Dermis microvascular lymphatic vessel endothelial cell (primary cell): ENCODE results near the gene SLC35E2B. TPM values are rescaled to one million over a fixed set of nuclear protein-coding genes. Genes with fewer than 3 reads are reported as not detected.
"Not testable (repeated sequence)": the region's sequence is repeated elsewhere in the genome, so short reads cannot be mapped to it uniquely, and the experiment has no call there.

Experiments
- DNase-seq, 2 donors: peaks; one replicate each; pipeline versions ENCODE4 v3.0.0 to v3.0.0-alpha.2; 2010; ENCODE audit warnings: low read depth in 2 of 2
- total RNA-seq: library from RNA; depleted of rRNA; stranded (reverse); fragments of >200 nt; gene quantifications from 2 replicates; pipeline ENCODE4 v1.2.1, GENCODE V29; 2014

SLC35E2B gene
- 15.7 and 32.0 TPM in 2 replicates for total RNA-seq

- DNase-seq: peak; percentile 85 to 93
These were observed at the start of gene SLC35E2B for GRCh38 chr1:1692714-1693647. TSS of gene SLC35E2B (minus strand) at chr1:1692795. CDS start at chr1:1676699, 16,096 bp downstream.

DNA sequence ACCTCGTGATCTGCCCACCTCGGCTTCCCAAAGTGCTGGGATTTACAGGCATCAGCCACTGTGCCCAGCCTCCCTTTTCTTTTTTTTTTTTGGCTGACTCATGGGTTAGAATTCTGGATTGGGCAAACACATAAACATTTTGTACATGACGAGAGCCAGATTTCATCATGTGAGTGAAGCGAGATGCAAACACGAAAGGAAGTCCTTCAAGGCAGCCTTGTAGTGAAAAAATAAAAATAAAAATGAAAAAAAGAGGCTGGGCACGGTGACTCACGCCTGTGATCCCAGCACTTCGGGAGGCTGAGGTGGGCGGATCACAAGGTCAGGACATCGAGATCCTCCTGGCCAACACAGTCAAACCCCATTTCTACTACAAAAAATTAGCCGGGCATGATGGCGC lies 48.4 kb upstream of the SLC35E2B start:
- peak in 1 of 2 donors; percentile 61 for DNase-seq

DNA sequence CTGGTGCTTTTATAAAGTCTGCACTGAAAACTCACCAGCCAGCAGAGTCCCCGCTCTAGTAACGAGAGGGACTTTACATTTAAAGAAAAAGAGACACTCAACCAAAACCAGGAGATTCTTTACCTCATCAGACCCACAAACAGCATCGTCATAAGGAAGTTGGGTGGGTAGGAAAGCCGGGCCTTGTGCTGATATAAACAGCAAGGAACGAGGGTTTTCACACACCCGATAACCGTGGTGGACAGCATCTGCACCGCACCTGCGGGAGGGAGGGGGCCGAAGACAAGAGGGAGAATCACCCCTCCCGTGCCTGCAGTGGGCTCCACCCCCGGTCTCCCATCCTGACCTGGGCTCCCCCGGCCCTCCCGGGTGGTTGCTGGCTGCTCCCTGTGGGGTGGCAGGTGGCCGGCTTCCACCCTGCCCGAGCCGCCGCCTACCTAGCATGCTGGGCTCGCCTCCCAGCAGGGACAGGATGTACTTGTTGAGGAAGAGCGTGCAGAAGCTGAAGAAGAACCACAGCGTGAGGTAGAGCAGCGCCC lies 46.3 kb upstream of the SLC35E2B start:
- DNase-seq: not testable (repeated sequence)

- not testable (repeated sequence) for DNase-seq
These were observed 45.3 kb upstream of the SLC35E2B start for GRCh38 chr1:1737675-1738590.

GRCh38 chr1:1732381-1732780 lies 39.8 kb upstream of the SLC35E2B start:
- no peak for DNase-seq

GRCh38 chr1:1730870-1731269 lies 38.3 kb upstream of the SLC35E2B start:
- DNase-seq: no peak

GRCh38 chr1:1730230-1730629 lies 37.6 kb upstream of the SLC35E2B start:
- DNase-seq: not testable (repeated sequence)

DNA sequence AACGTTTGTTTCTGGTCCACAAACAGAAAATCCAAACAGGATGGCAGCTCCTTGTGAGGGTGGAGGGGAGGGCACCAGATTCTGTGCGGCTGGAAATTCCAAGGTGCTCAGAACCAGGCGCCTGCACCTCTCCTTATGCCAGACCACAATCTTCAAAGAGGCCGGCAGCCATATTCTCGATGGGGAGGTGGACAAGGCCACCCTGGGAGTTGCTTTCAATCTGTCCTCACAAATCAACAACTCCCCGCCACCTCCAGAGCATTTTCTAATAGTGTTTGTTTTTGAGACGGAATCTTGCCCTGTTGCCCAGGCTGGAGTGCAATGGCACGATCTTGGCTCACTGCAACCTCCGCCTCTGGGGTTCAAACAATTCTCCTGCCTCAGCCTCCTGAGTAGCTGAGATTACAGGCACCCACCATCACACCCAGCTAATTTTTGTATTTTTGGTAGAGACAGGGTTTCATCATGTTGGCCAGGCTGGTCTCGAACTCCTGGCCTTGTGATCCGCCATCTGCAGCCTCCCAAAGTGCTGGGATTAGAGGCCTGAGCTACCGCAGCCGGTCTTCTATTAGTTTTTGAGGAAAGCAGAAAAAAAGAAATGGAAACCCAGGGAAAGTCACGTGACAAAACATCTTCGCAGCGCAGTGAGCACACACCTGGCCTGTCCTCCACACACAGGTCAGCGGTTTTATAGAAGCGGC lies 36.7 kb upstream of the SLC35E2B start:
- DNase-seq: not testable (repeated sequence)

GRCh38 chr1:1728308-1729005 lies 35.9 kb upstream of the SLC35E2B start:
- DNase-seq: not testable (repeated sequence)

GRCh38 chr1:1727131-1727651 lies 34.6 kb upstream of the SLC35E2B start:
- not testable (repeated sequence) for DNase-seq

- not testable (repeated sequence) for DNase-seq
These were observed 33.5 kb upstream of the SLC35E2B start for GRCh38 chr1:1726088-1726487.

DNA sequence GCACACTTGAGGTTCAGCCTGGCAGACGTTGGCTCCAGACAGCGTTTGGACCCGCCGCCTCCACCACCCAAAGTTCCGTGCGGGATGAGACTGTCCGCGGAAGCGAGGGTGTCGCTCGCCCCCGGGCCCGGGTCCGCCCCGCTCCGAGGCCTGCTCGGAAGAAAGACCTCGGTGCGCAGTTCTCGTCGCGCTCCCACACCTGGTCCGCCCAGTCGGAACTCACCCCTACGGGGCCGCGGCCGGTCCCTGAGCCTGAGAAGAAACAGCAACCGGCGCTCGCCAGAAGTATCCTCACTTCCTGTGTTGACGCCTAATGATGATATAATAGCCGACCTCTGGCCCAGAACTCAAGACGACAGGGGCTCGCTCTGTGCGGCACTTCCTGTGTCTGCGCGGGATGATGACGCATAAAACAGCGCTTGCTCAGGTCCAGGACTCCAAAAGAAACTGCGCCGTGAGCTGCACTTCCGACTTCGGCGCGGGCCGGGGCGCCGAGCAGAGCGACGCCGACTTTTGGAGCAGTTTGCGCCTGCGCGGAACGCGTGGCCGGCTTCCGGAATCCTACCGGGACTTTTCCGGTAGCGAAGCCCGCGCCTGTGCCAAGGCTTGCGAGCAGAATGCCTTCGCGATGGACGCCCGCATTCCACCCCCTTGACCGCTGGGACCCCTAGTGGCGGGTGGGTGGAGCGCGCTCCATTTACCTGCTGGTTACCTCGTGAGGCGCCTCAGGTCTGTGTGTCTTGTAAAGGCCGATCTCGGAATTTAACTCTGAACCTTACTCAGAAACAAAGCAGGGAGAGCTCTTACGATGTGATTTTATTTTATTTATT lies 31.7 kb upstream of the SLC35E2B start, which contains the start of gene CDK11A:
Gene CDK11A, minus strand, starts transcription at position 323 of the 830 bp plus-strand sequence. CDS start 1,539 bp downstream, outside the sequence.
- peak; percentile 98 to 99 for DNase-seq

GRCh38 chr1:1721201-1721600 lies 28.6 kb upstream of the SLC35E2B start:
- no peak for DNase-seq

DNA sequence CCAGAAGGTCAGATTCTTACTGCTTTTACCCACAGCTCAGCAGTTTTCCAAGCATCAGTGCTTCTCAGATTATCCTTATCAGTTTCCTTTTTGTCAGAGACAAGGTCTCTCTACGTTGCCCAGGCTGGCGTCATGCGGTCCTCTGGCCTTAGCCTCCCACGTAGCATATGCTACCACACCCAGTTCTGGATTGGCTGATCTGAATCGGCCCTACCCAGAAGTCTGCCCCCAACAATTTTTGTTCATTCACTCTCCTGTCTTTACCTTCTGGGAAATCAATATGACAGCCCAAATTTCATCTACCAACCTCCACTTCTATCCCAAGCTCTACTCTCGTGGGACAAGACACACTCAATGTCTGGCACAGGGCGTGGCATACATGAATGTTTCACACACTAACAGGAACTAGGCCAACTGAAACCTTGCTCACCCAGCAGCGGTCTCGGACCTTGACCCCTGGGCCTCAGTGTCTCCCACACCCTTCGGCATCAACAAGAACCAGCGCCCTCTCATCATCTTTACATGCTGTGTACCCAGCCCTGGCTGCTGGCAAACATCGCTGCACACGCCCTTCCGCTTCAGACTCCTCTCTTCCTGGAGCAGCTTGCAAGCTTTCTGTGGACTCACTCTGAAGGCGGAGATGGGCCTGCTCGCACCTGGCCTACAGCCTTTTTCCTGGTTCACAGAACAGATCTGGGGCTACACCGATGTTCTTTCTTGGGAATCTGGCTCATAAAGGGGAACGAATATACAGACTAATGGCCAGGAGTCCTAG lies 22.7 kb upstream of the SLC35E2B start:
- not testable (repeated sequence) for DNase-seq

- DNase-seq: not testable (repeated sequence)
These were observed 15.3 kb upstream of the SLC35E2B start for GRCh38 chr1:1707897-1708296.

DNA sequence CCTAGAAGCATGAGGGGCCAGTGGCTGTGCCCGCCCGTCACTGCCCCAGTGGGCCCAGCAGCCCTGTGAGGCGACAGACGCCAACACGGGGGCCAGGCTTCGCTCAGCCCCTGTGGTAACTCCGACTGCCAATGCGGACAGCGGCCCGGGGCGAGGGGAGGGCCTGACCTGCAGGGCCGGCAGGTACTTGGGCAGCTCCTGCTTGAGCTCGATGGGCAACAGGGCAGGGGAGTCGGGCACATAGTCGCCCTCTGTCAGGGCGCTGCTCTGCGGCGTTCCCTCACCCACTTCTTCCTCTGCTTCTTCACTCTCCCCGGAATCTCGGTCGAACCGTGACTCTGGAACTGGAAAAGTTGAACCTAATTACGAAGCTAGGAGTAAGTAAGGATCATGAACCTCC lies 14.6 kb upstream of the SLC35E2B start:
- not testable (repeated sequence) for DNase-seq

DNA sequence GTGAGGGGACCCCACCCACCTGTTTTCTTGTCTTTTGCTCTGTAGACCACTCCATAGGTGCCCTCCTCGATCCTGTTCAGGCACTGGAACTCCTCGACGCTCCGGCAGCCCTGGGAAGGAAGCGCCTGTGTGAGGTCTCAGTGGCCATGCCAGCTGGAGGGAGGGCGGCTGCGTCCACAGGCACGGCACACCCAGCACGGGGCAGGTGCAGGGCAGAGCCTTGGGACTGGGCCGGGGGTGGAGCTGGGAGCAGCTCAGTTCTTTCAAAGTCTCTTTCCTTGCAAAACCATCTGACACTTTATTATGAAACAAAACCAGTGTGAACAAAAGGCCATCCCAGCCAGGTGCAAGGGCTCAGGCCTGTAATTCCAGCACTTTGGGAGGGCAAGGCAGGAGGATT lies 13.0 kb upstream of the SLC35E2B start:
- not testable (repeated sequence) for DNase-seq

DNA sequence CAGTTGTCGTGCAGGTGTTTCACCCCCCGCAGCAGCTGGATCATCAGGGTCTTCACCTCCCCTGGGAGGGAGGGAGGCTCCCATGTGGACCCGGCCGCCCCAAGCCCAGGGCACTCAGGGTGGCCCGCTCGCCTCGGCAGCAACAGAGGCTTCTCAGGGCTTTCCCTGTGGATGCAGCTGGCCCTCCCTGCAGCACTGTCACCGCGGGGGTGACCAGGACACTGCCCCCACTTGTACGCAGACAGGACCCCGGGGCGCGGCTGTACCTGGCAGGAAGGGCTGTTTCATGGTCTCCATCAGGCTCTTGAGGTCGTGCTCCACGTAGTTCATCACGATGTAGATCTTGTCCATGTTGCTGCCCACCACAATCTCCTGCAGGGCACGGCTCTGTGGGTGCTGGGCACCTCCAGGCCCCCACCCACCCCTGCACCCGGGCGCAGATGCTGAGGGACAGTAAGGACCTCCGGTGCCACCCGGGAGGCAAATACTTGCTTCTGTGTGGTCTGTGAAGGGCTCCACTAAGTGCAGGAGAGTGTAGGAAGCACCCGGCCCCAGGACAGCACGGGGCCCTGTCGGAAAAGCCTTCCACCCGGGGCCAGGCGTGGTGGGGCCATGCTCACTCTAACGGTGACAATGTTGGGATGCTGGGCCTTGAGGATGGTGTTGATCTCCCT lies 11.8 kb upstream of the SLC35E2B start:
- DNase-seq: not testable (repeated sequence)
